ENCODE results near the gene SYNGR2. TPM values are rescaled to one million over a fixed set of nuclear protein-coding genes. Genes with fewer than 3 reads are reported as not detected.

SYNGR2 gene
- total and polyA plus RNA-seq, 2 donors = 47.1 to 149 TPM

- H3K4me3 ChIP-seq (ENCODE audit: low read length in 2 of 2) = peak overlapping the region; percentile 93 to 97
- H3K9me3 ChIP-seq (ENCODE audit: control insufficient read depth in 2 of 2, insufficient read depth in 1 of 2, low read length in 1 of 2) = peaks cover 0 to 12% of the 10 kb centered on the region in 2 donors
- H3K36me3 ChIP-seq (ENCODE audit: control insufficient read depth in 2 of 2, insufficient read depth in 2 of 2, low read length in 1 of 2) = peaks cover 53 to 55% of the 10 kb centered on the region in 2 donors
- peaks cover 40 to 88% of the 10 kb centered on the region in 2 donors for H3K4me1 ChIP-seq (ENCODE audit: control insufficient read depth in 2 of 2, insufficient read depth in 2 of 2, low read length in 2 of 2)
- peaks cover 0 to under 1% of the 10 kb centered on the region in 2 donors for H3K27me3 ChIP-seq (ENCODE audit: control insufficient read depth in 2 of 2, insufficient read depth in 1 of 2, low read length in 1 of 2)
- no peak for DNase-seq (ENCODE audit: low read depth in 6 of 9, low spot score in 9 of 9)
- WGBS = 79% methylated on average over 9 of the region's 9 CpGs
- H3K27ac ChIP-seq (ENCODE audit: low read depth in 1 of 2, low read length in 1 of 2) = peak overlapping the region; percentile 99
These were observed 35.6 kb upstream of the SYNGR2 start for GRCh38 chr17:78132767-78133178.

- H3K27me3 ChIP-seq (ENCODE audit: control insufficient read depth in 2 of 2, insufficient read depth in 1 of 2, low read length in 1 of 2) = no peaks in the 10 kb centered on the region
- H3K27ac ChIP-seq (ENCODE audit: low read depth in 1 of 2, low read length in 1 of 2) = peak overlapping the region; percentile 70 to 99
- H3K36me3 ChIP-seq (ENCODE audit: control insufficient read depth in 2 of 2, insufficient read depth in 2 of 2, low read length in 1 of 2) = peaks cover 54 to 61% of the 10 kb centered on the region in 2 donors
- H3K4me3 ChIP-seq (ENCODE audit: low read length in 2 of 2) = peak overlapping the region; percentile 4 to 97
- H3K4me1 ChIP-seq (ENCODE audit: control insufficient read depth in 2 of 2, insufficient read depth in 2 of 2, low read length in 2 of 2) = peaks cover 39 to 85% of the 10 kb centered on the region in 2 donors
- H3K9me3 ChIP-seq (ENCODE audit: control insufficient read depth in 2 of 2, insufficient read depth in 1 of 2, low read length in 1 of 2) = peaks cover 0 to 12% of the 10 kb centered on the region in 2 donors
- WGBS = 91% methylated on average over 30 of the region's 30 CpGs
- DNase-seq (ENCODE audit: low read depth in 6 of 9, low spot score in 9 of 9) = no peak
These were observed 35.0 kb upstream of the SYNGR2 start for GRCh38 chr17:78133179-78133951.

DNA sequence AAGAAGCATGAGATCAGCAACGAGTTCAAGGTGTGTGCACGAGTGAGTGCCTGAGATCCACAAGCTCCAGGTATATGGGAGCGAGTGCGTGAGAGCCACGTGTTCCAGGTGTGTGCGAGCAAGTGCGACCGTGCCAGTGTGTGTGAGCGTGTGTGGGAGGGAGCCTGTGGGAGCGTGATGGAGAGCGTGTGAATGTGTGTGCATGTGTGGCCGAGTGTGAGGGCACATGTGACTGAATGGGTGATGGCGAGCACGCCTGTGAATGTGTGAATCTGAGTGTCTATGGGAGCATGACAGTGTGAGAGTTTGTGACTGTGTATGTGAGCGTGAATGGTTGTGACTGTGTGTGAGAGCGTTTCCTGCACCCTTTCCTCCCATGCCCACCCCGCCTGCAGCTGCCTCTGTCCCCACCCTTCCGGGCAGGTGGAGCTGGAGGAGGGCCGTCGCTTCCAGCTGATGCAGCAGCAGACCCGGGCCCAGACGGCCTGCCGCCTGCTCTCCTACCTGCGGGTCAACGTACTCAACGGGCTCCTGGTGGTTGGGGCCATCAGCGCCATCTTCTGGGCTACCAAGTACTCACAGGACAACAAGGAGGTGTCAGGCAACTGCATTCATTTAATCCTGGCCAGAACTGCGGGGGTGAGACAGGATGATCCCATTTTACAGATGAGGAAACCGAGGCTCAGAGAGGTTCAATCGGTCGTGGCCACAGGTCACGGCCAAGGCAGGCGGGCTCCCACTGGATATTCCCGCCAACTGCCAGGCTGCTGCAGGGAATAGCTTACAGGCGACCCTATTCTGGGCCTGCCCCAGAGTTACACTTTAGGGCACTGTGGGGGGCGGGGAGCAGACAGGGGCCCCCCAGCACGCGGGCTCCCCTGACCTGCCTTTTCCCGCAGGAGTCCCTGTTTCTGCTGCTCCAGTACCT is 34.1 kb upstream of the SYNGR2 start:
- Histone ChIP-seq H3K4me1 (ENCODE audit: control insufficient read depth in 2 of 2, insufficient read depth in 2 of 2, low read length in 2 of 2) (peaks cover 33 to 84% of the 10 kb centered on the region in 2 donors), H3K36me3 (ENCODE audit: control insufficient read depth in 2 of 2, insufficient read depth in 2 of 2, low read length in 1 of 2) (peaks cover 62 to 67% of the 10 kb centered on the region in 2 donors), H3K9me3 (ENCODE audit: control insufficient read depth in 2 of 2, insufficient read depth in 1 of 2, low read length in 1 of 2) (peaks cover 0 to 12% of the 10 kb centered on the region in 2 donors), H3K4me3 (ENCODE audit: low read length in 2 of 2) (peak overlapping the region; percentile 1 to 97), H3K27ac (ENCODE audit: low read depth in 1 of 2, low read length in 1 of 2) (peak overlapping the region; percentile 70 to 99), H3K27me3 (ENCODE audit: control insufficient read depth in 2 of 2, insufficient read depth in 1 of 2, low read length in 1 of 2) (no peaks in the 10 kb centered on the region)
- WGBS = 56% methylated on average over 39 of the region's 39 CpGs
- peak in 3 of 9 donors; percentile 75 to 86 (median 76) for DNase-seq (ENCODE audit: low read depth in 6 of 9, low spot score in 9 of 9)

DNA sequence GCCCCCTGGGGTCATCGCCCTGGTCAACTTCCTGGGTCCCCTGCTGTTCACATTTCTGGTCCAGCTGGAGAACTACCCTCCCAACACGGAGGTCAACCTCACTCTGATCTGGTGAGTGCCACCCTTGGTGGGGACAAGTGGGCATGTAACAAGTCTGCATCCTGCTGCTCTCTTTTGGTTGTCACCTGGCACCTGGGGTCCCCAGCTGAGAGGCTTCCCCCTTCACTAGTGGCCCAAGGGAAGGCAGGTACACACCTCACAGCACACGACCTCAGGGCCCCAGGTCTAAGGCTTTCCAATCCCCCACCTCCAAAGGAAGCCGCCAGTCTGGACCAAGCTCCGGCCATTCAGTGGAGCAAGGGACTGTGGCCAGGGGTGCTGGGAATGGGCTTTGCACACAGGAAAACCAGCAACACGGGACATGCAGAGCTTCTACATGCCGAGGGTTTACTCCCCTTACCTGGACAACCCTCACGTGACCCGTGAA is 33.4 kb upstream of the SYNGR2 start:
- Histone ChIP-seq H3K27me3 (ENCODE audit: control insufficient read depth in 2 of 2, insufficient read depth in 1 of 2, low read length in 1 of 2) (no peaks in the 10 kb centered on the region), H3K9me3 (ENCODE audit: control insufficient read depth in 2 of 2, insufficient read depth in 1 of 2, low read length in 1 of 2) (peaks cover 0 to 12% of the 10 kb centered on the region in 2 donors), H3K27ac (ENCODE audit: low read depth in 1 of 2, low read length in 1 of 2) (no peak overlapping the region), H3K4me1 (ENCODE audit: control insufficient read depth in 2 of 2, insufficient read depth in 2 of 2, low read length in 2 of 2) (peaks cover 26 to 78% of the 10 kb centered on the region in 2 donors), H3K4me3 (ENCODE audit: low read length in 2 of 2) (no peak overlapping the region), H3K36me3 (ENCODE audit: control insufficient read depth in 2 of 2, insufficient read depth in 2 of 2, low read length in 1 of 2) (peaks cover 62 to 68% of the 10 kb centered on the region in 2 donors)
- peak in 1 of 9 donors; percentile 25 for DNase-seq (ENCODE audit: low read depth in 6 of 9, low spot score in 9 of 9)
- 93% methylated on average over 9 of the region's 9 CpGs for WGBS

- no peak overlapping the region for H3K27ac ChIP-seq (ENCODE audit: low read depth in 1 of 2, low read length in 1 of 2)
- 98% methylated on average over 9 of the region's 9 CpGs for WGBS
- no peak for DNase-seq (ENCODE audit: low read depth in 6 of 9, low spot score in 9 of 9)
- H3K27me3 ChIP-seq (ENCODE audit: control insufficient read depth in 2 of 2, insufficient read depth in 1 of 2, low read length in 1 of 2) = no peaks in the 10 kb centered on the region
- no peak overlapping the region for H3K4me3 ChIP-seq (ENCODE audit: low read length in 2 of 2)
- peaks cover 21 to 78% of the 10 kb centered on the region in 2 donors for H3K4me1 ChIP-seq (ENCODE audit: control insufficient read depth in 2 of 2, insufficient read depth in 2 of 2, low read length in 2 of 2)
- H3K36me3 ChIP-seq (ENCODE audit: control insufficient read depth in 2 of 2, insufficient read depth in 2 of 2, low read length in 1 of 2) = peaks cover 67 to 74% of the 10 kb centered on the region in 2 donors
- H3K9me3 ChIP-seq (ENCODE audit: control insufficient read depth in 2 of 2, insufficient read depth in 1 of 2, low read length in 1 of 2) = peaks cover 0 to 12% of the 10 kb centered on the region in 2 donors
These were observed 32.4 kb upstream of the SYNGR2 start for GRCh38 chr17:78135858-78136500.

DNA sequence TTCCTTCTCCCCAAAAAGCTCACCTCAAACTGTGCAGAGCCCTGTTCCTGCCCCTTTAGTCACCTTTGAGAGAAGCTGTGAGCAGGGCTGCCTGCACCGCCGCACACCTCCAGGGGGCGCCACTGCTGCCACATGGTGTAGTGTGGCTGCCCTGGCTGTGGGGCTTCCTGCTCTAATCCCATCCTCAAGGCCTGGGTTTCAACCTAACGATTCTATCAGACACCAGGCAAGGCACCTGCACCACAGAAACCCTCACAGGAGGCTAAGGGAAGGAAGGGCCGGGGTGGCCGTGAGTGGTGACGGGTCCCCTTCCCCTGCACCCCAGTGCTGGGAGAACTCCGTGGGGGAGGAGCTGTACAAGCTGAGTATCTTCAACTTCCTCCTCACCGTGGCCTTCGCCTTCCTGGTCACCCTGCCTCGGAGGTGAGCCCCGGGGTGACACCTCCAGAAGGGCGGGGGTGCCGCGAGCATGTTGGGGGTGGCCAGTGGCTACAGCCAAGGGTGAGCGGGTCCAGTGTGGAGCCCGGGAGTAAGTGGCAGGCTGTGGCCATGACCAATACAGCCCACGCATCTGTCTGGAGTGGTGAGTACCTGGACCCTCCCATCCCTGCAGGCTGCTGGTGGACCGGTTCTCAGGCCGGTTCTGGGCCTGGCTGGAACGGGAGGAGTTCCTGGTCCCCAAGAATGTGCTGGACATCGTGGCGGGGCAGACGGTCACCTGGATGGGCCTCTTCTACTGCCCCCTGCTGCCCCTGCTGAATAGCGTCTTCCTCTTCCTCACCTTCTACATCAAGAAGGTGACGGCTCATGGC is 30.8 kb upstream of the SYNGR2 start:
- Histone ChIP-seq H3K4me1 (ENCODE audit: control insufficient read depth in 2 of 2, insufficient read depth in 2 of 2, low read length in 2 of 2) (peaks cover 18 to 82% of the 10 kb centered on the region in 2 donors), H3K4me3 (ENCODE audit: low read length in 2 of 2) (no peak overlapping the region), H3K9me3 (ENCODE audit: control insufficient read depth in 2 of 2, insufficient read depth in 1 of 2, low read length in 1 of 2) (peaks cover 0 to 12% of the 10 kb centered on the region in 2 donors), H3K27me3 (ENCODE audit: control insufficient read depth in 2 of 2, insufficient read depth in 1 of 2, low read length in 1 of 2) (no peaks in the 10 kb centered on the region), H3K27ac (ENCODE audit: low read depth in 1 of 2, low read length in 1 of 2) (peak overlapping the region; percentile 57 to 58), H3K36me3 (ENCODE audit: control insufficient read depth in 2 of 2, insufficient read depth in 2 of 2, low read length in 1 of 2) (peaks cover 77 to 87% of the 10 kb centered on the region in 2 donors)
- WGBS = 72% methylated on average over 26 of the region's 26 CpGs
- no peak for DNase-seq (ENCODE audit: low read depth in 6 of 9, low spot score in 9 of 9)

- H3K27me3 ChIP-seq (ENCODE audit: control insufficient read depth in 2 of 2, insufficient read depth in 1 of 2, low read length in 1 of 2) = no peaks in the 10 kb centered on the region
- 93% methylated on average over 17 of the region's 17 CpGs for WGBS
- H3K27ac ChIP-seq (ENCODE audit: low read depth in 1 of 2, low read length in 1 of 2) = peak overlapping the region in 1 of 2 donors; percentile 60
- no peak overlapping the region for H3K4me3 ChIP-seq (ENCODE audit: low read length in 2 of 2)
- H3K4me1 ChIP-seq (ENCODE audit: control insufficient read depth in 2 of 2, insufficient read depth in 2 of 2, low read length in 2 of 2) = peaks cover 10 to 79% of the 10 kb centered on the region in 2 donors
- peaks cover 0 to 12% of the 10 kb centered on the region in 2 donors for H3K9me3 ChIP-seq (ENCODE audit: control insufficient read depth in 2 of 2, insufficient read depth in 1 of 2, low read length in 1 of 2)
- no peak for DNase-seq (ENCODE audit: low read depth in 6 of 9, low spot score in 9 of 9)
- peaks cover 70 to 80% of the 10 kb centered on the region in 2 donors for H3K36me3 ChIP-seq (ENCODE audit: control insufficient read depth in 2 of 2, insufficient read depth in 2 of 2, low read length in 1 of 2)
These were observed 29.9 kb upstream of the SYNGR2 start for GRCh38 chr17:78138204-78139060.

Measured in thymus (tissue), 11 donors.